GM12801 (cell line): ENCODE data around the gene CHRNE.

Experiments used
- TF ChIP-seq, protein P1 (sequence below): IDR thresholded peaks from one replicate; pipeline ENCODE4 v1.5.1; 2011; ENCODE audit warnings: control low read depth; ENCODE audit not compliant: insufficient read length; ENCODE audit errors: extremely low read depth

CHRNE gene

DNA sequence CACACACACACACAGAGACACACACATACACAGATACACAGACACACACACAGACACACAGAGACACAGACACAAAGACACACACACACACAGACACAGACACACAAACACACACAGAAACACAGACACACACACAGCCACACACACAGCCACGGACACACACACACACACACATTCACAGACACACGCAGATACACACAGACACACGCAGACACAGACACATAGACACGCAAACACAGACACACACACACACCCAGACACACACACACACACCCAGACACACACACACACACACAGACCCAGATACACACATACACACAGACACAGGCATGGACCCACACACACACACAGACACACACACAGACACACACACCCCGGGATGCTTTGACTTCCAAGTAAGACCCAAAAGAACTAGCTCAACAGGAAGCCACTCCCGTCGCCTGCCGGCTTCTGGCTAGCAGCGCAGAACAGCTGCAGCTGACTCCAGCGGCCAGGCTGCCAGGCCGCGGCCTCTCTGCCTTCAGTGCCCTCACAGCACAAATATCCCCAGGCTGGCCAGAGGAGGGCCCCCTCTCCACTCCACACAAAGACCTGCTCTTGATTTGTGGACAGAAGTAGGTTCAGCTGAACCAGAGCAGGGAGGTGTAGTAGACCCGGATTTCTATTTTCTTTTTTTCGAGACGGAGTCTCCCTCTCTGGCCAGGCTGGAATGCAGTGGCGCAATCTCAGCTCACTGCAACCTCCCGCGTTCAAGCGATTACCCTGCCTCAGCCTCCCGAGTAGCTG, 6.0 kb upstream of the CHRNE start:
- TF ChIP-seq, protein P1, sequence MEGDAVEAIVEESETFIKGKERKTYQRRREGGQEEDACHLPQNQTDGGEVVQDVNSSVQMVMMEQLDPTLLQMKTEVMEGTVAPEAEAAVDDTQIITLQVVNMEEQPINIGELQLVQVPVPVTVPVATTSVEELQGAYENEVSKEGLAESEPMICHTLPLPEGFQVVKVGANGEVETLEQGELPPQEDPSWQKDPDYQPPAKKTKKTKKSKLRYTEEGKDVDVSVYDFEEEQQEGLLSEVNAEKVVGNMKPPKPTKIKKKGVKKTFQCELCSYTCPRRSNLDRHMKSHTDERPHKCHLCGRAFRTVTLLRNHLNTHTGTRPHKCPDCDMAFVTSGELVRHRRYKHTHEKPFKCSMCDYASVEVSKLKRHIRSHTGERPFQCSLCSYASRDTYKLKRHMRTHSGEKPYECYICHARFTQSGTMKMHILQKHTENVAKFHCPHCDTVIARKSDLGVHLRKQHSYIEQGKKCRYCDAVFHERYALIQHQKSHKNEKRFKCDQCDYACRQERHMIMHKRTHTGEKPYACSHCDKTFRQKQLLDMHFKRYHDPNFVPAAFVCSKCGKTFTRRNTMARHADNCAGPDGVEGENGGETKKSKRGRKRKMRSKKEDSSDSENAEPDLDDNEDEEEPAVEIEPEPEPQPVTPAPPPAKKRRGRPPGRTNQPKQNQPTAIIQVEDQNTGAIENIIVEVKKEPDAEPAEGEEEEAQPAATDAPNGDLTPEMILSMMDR: no peak

DNA sequence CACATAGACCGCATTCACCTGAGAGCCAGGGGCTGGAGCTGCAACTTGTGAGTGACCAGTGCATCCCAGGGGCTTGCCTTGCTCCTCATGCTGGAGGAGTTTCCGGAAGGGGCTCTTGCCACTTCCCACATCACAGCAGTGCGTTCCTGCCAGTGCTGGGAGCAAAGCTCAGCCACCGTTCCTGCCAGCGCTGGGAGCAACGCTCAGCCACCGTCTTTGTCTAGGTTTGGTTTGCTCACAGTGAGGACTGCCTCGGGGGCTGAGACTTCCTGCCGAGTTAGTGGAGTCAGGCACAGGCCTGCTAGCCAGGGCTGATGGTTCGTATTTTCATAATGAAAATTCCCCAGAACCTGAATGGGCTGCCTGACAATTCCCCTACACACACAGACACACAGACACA, 5.4 kb upstream of the CHRNE start:
- TF ChIP-seq, protein P1: no peak

- TF ChIP-seq, protein P1: no peak
Measured at GRCh38 chr17:4902540-4902939, 358 bp downstream of the CHRNE start.

- TF ChIP-seq, protein P1: no peak
Measured at GRCh38 chr17:4901648-4902344, 1.1 kb downstream of the CHRNE start.

DNA sequence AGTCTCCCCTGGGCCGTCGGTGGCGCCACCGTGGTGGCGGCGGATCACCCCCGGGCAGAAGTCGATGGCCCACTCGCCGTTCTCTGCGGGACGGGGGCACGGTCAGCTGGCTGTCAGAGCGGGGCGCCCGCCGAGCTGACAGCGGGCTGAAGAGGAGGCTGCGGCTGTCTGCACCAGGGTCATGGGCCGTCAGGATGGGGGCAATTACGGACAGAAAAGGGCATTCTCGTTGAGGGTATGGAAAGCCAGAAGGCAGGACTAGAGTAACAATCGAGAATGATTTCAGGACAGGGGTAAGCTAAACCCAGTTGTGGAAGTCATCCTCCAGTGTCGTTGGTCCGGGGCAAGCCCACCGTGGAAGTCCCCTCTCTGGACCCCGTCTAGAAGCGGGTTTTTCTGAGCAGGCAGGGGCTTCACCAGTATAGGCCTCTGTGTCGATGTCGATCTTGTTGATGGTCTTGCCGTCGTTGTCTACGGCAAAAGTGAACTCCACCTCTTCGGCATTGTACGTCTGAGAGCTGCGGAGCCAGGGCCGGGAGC, 1.7 kb downstream of the CHRNE start:
- TF ChIP-seq, protein P1: no peak

DNA sequence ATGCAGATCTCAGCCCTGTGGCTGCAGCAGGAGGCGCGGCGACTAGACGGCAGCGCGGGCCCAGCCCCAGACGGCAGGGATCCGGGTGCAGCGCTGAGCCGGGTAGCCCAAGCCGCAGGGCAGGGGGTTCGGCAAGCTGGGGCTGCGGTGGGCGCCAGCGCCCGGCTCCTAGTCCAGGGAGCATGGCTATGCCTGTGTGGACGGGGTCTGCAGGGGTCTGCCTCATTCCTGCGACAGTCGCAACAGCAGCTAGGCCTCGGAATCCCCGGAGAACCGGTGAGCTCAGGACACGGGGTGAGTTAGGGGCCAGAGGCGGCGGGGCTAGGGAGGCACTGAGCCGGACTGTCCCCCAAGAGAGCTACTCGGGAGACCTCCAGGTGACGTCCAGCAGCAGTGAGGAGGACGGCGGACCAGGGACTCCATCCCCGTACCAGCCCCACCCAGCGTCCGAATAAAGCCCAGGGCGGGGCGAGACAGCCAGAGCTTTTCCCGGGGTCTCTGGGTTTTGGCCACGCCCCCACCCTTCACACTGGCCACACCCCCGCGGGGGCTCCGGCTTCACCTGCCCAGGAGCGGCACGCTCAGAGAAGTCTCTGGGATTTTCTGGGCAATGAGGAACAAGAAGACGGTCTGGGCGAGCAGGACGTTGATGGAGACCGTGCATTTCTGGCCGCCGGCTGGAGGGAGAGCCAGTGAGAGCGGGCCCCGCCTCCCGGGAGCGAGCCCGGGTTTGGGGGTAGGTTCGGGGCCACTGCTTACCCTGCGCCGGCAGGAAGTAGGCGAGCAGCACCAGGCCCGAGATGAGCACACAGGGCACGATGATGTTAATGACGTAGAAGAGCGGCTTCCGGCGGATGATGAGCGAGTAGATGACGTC, 2.4 kb downstream of the CHRNE start:
- TF ChIP-seq, protein P1: no peak
